Endothelial cell of umbilical vein (primary cell): Measurements from ENCODE around the gene RXFP1. TPM values are rescaled to one million over a fixed set of nuclear protein-coding genes. Genes with fewer than 3 reads are reported as not detected.
A peak's percentile ranks its signal among the peaks of the same experiment; 100 is the strongest.

Experiments
- BruUV-seq: library from RNA; stranded (reverse); fragments of 400-500 nt; replicated peaks from 2 replicates; lab custom pipeline; 2021; lab: Mats Ljungman, UMichigan
- CTCF ChIA-PET: fragments of 300-600, 350-600 bp; sonication (Branson Sonifier 250); formaldehyde crosslinking; loops from one replicate; lab custom pipeline; 2021; ENCODE audit warnings: antibody characterized with exemption, inconsistent platforms; lab: Charles Lee
- POLR2A ChIA-PET: fragments of 300-600, 350-600 bp; sonication (Branson Sonifier 250); formaldehyde crosslinking; loops from one replicate; lab custom pipeline; 2021; ENCODE audit warnings: antibody characterized with exemption, inconsistent platforms; lab: Charles Lee
- DNase-seq: peaks from one replicate; pipeline ENCODE4 v3.0.0-alpha.2; 2011; ENCODE audit warnings: low read depth, low spot score
- FAIRE-seq: peaks from 2 replicates; lab custom pipeline; 2011; peaks lifted over from hg19 to GRCh38; lab: Jason Lieb, UNC
- H2AFZ ChIP-seq: 2 replicates; pipeline ENCODE4 v1.6.0; 2012; ENCODE audit warnings: low read depth, low read length, control low read depth, inconsistent platforms
- H3K27ac ChIP-seq: 2 replicates; pipeline ENCODE4 v1.5.1; 2011; ENCODE audit warnings: low read depth, mild to moderate bottlenecking, control low read depth, low read length, moderate library complexity; ENCODE audit not compliant: insufficient read depth
- H3K27me3 ChIP-seq, 2 experiments: 2 replicates each; pipeline versions ENCODE4 v1.6.0 to v1.6.1; 2011; ENCODE audit warnings: low read length in 2 of 2, mixed read lengths in 1 of 2; ENCODE audit not compliant: control insufficient read depth in 2 of 2, insufficient read depth in 2 of 2
- H3K36me3 ChIP-seq, 2 experiments: 2 replicates in 1 of 2; 3 replicates in 1 of 2; pipeline ENCODE4 v1.5.1; 2011; ENCODE audit warnings: low read length in 2 of 2, mild to moderate bottlenecking in 1 of 2, moderate library complexity in 1 of 2; ENCODE audit not compliant: control insufficient read depth in 2 of 2, insufficient read depth in 2 of 2; ENCODE audit errors: extremely low read depth in 1 of 2
- H3K4me1 ChIP-seq: 3 replicates; pipeline ENCODE4 v1.5.1; 2011; ENCODE audit warnings: mild to moderate bottlenecking, low read length; ENCODE audit not compliant: control insufficient read depth, insufficient read depth; ENCODE audit errors: extremely low read depth
- H3K4me2 ChIP-seq: 2 replicates; pipeline ENCODE4 v1.6.1; 2011; ENCODE audit warnings: low read length, control low read depth, mixed read lengths; ENCODE audit not compliant: insufficient read depth
- H3K4me3 ChIP-seq, 3 experiments: fragments of 200-600 bp in 1 of 3; sonication (generic), shearing (Covaris generic) in 1 of 3; replicated peaks in 1 of 3; 2 replicates each; pipeline ENCODE4 v1.5.1; 2011 to 2016; ENCODE audit warnings: control low read depth in 3 of 3, low read length in 3 of 3, mild to moderate bottlenecking in 2 of 3, inconsistent platforms in 1 of 3, low read depth in 1 of 3, moderate library complexity in 1 of 3; ENCODE audit not compliant: insufficient read depth in 1 of 3
- H3K79me2 ChIP-seq: 2 replicates; pipeline ENCODE4 v1.6.0; 2012; ENCODE audit warnings: low read length, inconsistent platforms; ENCODE audit not compliant: control insufficient read depth, insufficient read depth
- H3K9ac ChIP-seq: replicated peaks from 2 replicates; pipeline ENCODE3; 2011; ENCODE audit warnings: low read length, control low read depth; ENCODE audit not compliant: insufficient read depth; ENCODE audit errors: extremely low read depth
- H3K9me1 ChIP-seq: replicated peaks from 3 replicates; pipeline ENCODE4 v1.6.0; 2011; ENCODE audit warnings: mild to moderate bottlenecking, low read length; ENCODE audit not compliant: control insufficient read depth, insufficient read depth; ENCODE audit errors: extremely low read depth
- H3K9me3 ChIP-seq: replicated peaks from 2 replicates; pipeline ENCODE4 v1.5.1; 2012; ENCODE audit warnings: low read length, inconsistent platforms; ENCODE audit not compliant: control insufficient read depth, insufficient read depth
- H4K20me1 ChIP-seq: replicated peaks from 2 replicates; pipeline ENCODE3; 2011; ENCODE audit warnings: mild to moderate bottlenecking, low read length; ENCODE audit not compliant: control insufficient read depth, insufficient read depth; ENCODE audit errors: extremely low read depth
- CTCF ChIP-seq, 2 donors: IDR thresholded peaks; 1 replicate in 1 of 2; 2 replicates in 1 of 2; pipeline ENCODE4 v1.5.1; 2011; ENCODE audit warnings: low read length in 2 of 2, mild to moderate bottlenecking in 2 of 2, moderate library complexity in 2 of 2, control low read depth in 1 of 2, inconsistent platforms in 1 of 2, low read depth in 1 of 2; ENCODE audit not compliant: insufficient read depth in 1 of 2; ENCODE audit errors: extremely low read depth in 1 of 2
- EZH2 ChIP-seq: IDR thresholded peaks from 2 replicates; pipeline ENCODE4 v1.6.1; 2012; ENCODE audit warnings: borderline replicate concordance, low read depth, mild to moderate bottlenecking, moderate library complexity, low read length, inconsistent platforms; ENCODE audit not compliant: severe bottlenecking
- FOS ChIP-seq: IDR thresholded peaks from 2 replicates; pipeline ENCODE4 v1.6.1; 2011; ENCODE audit warnings: mild to moderate bottlenecking, low read length, moderate library complexity, borderline replicate concordance; ENCODE audit not compliant: insufficient read depth
- GATA2 ChIP-seq: IDR thresholded peaks from 2 replicates; pipeline ENCODE4 v1.7.0; 2011; ENCODE audit warnings: low read depth, mild to moderate bottlenecking, moderate library complexity, mixed read lengths, low read length; ENCODE audit not compliant: insufficient read length, insufficient read depth
- JUN ChIP-seq: IDR thresholded peaks from 2 replicates; pipeline ENCODE4 v1.6.1; 2011; ENCODE audit warnings: borderline replicate concordance, low read depth; ENCODE audit not compliant: insufficient read length, insufficient read depth
- MAX ChIP-seq: IDR thresholded peaks from 2 replicates; pipeline ENCODE4 v1.6.1; 2011; ENCODE audit not compliant: insufficient read depth, insufficient read length
- MYC ChIP-seq: IDR thresholded peaks from one replicate; pipeline ENCODE4 v1.6.1; 2011; ENCODE audit warnings: mild to moderate bottlenecking, low read depth, low read length
- POLR2A ChIP-seq: IDR thresholded peaks from 2 replicates; pipeline ENCODE4 v1.6.1; 2012; ENCODE audit warnings: low read depth, mild to moderate bottlenecking, control low read depth, low read length
- POLR2AphosphoS5 ChIP-seq: IDR thresholded peaks from 2 replicates; pipeline ENCODE4 v1.6.1; 2012; ENCODE audit warnings: low read depth, mild to moderate bottlenecking, control low read depth, low read length, moderate library complexity; ENCODE audit not compliant: insufficient read depth
- dilution Hi-C: fragments of 300-500 bp; cut with MboI; formaldehyde crosslinking; loops from one replicate; pipeline ENCODE4 v1.15.0; 2019; ENCODE audit warnings: low sequenced_read_pairs; ENCODE audit not compliant: extremely low pct_ligation_motif_present
- intact Hi-C: fragments of 100-400 bp; cut with micrococcal nuclease; formaldehyde crosslinking; loops from one replicate; pipeline ENCODE4 v1.10.0; 2022
- polyA plus RNA-seq, 4 experiments: library from polyadenylated mRNA; depleted of rRNA in 3 of 4; stranded (reverse) in 3 of 4; unstranded in 1 of 4; fragments of >200 nt; gene quantifications; 2 replicates each; pipeline versions ENCODE4 v1.2.1 to v1.2.3, GENCODE V29; 2011 to 2012; ENCODE audit warnings: missing spikeins in 1 of 4
- total RNA-seq: library from RNA; stranded (reverse); gene quantifications from 2 replicates; pipeline ENCODE4 v1.2.3, GENCODE V29; 2021

The RXFP1 gene
- total and polyA plus RNA-seq, 2 donors (not counting 3 experiments of a cell fraction or from before 2014, with no cell fraction given): not detected

- dilution Hi-C loops: no loop called here
Observed at GRCh38 chr4:158669310-158669709, 147.6 kb downstream of the RXFP1 start.

More at GRCh38 chr4:158669310-158669709, 147.6 kb downstream of the RXFP1 start:
- no peak for DNase-seq
- ChIA-PET POLR2A (no interaction called here), CTCF (no interaction called here)
- Histone ChIP-seq H3K27ac (no peak overlapping the region), H3K9me3 (no peaks in the 10 kb centered on the region), H3K79me2 (peaks cover 27% of the 10 kb centered on the region), H3K27me3 (no peaks in the 10 kb centered on the region), H3K4me3 (no peak overlapping the region), H4K20me1 (peaks cover 2% of the 10 kb centered on the region), H3K4me2 (no peak overlapping the region), H2AFZ (no peak overlapping the region), H3K9me1 (no peaks in the 10 kb centered on the region), H3K9ac (no peak overlapping the region), H3K36me3 (peaks cover 0 to 3% of the 10 kb centered on the region in 2 experiments), H3K4me1 (peaks cover 11% of the 10 kb centered on the region)
- BruUV-seq: no TSS peak
- intact Hi-C loops: no loop called here
- TF ChIP-seq FOS: no peak
- TF ChIP-seq POLR2A: no peak
- no peak for TF ChIP-seq EZH2
- TF ChIP-seq GATA2: no peak
- no peak for TF ChIP-seq MYC
- TF ChIP-seq MAX: no peak
- no peak for TF ChIP-seq POLR2AphosphoS5
- TF ChIP-seq JUN: no peak
- TF ChIP-seq CTCF (IDR thresholded peaks at IDR 0.05; ENCODE audit: extremely low read depth in 1 of 2, insufficient read depth in 1 of 2, low read depth in 1 of 2, low read length in 2 of 2): no peak
- peak; percentile 8 for FAIRE-seq
